ENCODE results near the gene MOGAT1. TPM values are rescaled to one million over a fixed set of nuclear protein-coding genes. Genes with fewer than 3 reads are reported as not detected.
"Not testable (repeated sequence)": the region's sequence is repeated elsewhere in the genome, so short reads cannot be mapped to it uniquely, and the experiment has no call there.

Gene MOGAT1
- total RNA-seq, 1 experiment from 2014 or later = 0.24 TPM

DNA sequence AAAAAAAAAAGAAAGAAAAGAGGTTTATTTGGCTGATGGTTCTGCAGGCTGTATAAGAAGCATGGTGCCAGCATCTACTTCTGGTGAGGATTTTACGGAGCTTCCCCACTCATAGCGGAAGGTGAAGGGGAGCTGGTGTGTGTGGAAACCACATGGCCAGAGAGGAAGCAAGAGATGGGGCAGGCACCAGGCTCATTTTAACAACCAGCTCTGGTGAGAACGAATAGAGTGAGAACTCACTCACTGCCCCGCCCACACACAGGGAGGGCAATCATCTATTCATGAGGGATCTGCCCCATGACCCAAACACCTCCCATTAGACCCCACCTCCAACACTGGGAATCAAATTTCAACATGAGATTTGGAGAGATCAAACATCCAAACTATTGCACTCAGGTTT is 68.5 kb downstream of the MOGAT1 start:
- no peak for DNase-seq (ENCODE audit: low read depth)

DNA sequence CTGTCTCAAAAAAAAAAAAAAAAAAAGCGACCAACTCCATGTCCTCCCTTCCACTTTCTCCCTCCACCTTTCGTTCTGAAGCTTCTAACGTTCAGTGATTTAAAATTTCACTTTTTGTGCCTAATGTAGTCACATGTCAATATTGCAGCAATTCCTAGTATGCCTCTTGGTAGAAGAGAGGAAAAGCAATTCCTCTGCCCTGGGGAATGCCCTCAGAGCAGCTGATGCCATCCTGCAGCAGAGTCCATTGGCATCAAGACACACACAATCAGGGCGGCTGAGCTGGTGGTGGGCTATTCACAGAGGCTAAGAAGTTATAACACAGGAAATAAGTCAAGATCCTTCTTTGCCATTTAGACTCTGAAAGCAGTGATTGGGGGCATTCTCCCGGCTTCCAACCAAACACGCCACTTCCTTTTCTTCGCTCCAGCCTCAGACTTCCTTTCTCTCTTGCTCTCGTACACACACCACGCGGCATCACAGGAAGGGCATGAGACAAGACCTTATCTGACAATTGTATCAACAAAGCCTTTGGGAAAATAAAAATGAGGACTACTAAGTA is 71.9 kb downstream of the MOGAT1 start:
- DNase-seq (ENCODE audit: low read depth) = peak; percentile 56

DNA sequence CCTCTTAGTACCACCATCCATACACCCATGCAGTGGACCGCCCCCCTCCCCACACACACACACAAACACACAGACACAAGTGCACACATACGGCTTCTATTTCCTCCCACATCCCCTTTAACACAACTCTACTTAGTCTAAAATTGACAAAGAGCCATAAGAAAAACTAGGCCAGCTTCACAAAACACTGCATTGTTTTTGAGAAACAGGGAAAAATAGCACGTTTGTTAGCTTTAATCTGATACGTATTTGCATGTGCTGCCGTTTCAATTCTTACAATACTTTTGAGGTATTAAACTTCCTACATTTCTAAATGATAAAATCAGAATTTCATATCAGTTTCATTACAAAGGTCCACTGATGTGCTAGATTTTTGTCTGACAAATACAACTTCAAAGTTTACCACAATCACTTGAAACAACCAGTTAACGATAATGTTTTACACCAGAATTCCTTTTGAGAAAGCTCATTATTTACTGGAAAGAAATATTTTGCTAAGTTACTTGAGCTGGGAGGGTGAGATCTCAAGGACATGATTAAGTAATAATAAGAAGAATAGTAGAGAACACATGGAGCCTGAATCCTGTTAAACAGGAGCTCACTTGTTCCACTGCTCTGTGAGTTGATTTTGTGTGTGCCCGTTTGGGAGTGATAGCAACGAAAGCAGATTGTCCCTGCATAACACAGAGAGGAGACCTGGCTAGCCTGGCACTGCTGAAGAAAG is 74.5 kb downstream of the MOGAT1 start:
- DNase-seq (ENCODE audit: low read depth) = no peak

DNA sequence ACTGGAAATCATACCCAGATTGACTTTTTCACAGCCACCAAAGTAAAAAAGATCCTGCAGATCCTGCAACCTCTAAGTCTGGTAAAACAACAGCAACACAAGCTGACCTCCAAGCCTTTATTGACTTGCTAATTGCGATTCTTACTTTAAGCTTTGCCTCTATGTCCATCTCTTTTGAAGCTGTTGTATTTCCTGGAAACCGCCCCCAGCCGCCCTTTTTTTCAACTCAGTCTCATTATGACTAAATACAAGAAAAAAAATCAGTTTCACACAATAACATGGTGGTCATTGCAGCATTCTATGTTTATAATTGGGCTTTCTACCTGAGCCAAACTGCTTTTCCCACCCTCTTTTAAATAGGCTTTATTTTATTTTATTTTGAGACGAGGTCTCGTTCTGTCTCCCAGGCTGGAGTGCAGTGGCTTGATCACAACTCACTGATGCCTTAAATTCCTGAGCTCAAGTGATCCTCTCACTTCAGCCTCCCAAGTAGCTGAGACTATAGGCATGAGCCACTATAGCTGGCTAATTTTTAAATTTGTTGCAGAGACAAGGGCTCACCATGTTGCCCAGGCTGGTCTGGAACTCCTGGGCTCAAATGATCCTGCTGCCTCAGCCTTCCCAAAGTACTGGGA is 76.2 kb downstream of the MOGAT1 start:
- DNase-seq (ENCODE audit: low read depth) = no peak

DNA sequence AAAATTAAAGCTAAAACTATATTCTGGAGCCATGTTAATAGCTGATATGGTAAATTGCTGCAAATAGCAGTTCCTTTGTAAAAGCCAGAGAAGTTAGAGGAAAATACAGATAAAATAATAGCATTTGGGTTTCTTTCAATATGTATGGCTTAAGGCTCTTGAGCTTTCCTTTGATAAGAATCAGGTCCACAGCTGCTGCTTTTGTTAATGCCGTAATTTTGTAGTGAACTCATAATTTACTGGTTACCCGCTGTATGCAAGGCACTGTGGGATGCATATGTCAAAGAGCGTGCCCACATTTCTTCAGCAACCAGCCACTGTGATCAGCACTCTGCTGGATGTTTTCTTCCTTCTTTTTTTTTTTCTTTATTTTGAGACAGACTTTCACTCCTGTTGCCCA is 79.1 kb downstream of the MOGAT1 start:
- DNase-seq (ENCODE audit: low read depth) = no peak

DNA sequence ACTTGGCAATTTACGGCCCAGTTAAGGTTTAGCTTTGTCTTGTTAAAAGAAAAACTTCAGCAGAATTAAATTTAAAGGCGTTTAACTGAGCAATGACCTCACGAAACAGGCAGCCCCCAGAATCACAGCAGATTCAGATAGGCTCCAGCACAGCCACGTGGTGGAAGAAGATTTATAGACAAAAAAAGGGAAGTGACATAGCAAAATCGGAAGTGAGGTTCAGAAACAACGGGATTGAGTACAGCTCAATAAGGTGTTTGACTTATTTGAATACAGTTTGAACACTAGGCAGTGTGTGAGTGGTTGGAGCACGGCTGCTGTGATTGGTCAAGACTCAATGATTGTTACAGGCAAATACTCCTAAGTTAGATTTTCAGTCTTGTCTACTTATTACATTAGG is 79.8 kb downstream of the MOGAT1 start:
- DNase-seq (ENCODE audit: low read depth) = no peak

DNA sequence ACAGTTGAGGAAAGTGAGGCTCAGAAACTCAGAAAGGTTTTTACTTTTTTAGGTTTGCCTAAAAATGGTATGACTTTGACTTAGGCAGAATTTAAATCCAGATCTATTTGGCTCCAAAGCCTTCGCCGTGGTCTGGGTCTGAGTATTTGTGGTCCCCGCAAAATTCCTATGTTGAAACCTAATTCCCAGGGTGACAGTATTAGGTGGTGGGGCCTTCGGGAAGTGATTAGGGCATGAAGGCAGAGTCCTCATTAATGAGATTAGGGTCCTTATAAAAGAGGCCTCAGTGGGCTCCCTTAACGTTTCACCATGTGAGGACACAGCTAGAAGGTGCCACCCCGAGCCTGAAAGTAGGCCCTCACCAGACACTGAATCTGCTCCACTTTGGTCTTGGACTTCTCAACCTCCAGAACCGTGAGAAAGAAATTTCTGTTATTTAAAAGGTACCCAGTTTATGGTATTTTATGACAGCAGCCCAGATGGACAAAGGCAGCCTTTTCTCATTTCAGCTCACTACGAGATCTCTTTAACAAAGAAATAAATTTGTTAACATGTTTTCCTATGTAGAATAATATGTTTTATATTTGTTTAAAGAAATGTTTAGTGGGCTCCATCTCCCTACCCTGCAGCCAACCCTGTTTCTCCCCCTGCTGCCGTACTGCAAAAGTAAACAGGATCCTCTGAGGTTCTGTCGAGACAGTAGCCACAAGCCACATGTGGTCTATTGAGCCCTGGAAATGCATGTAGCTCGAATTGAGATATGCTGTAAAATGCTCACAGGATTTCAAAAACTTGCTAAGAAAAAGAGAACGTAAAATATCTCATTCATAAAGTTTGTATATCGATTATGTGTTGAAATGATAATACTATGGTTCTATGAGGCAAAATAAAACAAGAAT is 80.6 kb downstream of the MOGAT1 start:
- no peak for DNase-seq (ENCODE audit: low read depth)

DNA sequence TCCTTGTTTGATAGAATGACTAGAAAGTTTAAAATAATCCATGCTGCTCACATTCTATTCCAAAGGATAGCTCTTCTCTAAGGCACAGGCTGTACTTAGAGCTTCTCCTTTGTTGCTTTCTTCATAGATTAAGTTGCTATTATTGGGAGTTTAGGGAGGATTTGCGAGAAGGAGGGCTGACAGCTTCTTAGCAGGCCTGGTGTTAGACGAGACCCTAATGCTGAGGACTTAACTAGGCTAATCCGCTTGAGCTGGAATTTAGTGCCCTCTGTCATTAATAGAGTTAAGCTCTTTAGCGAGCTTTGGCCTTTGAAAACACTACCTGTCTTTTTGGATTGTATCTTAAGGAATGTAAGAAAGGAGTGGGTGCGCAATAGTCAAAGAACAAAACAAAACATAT is 81.3 kb downstream of the MOGAT1 start:
- DNase-seq (ENCODE audit: low read depth) = no peak

DNA sequence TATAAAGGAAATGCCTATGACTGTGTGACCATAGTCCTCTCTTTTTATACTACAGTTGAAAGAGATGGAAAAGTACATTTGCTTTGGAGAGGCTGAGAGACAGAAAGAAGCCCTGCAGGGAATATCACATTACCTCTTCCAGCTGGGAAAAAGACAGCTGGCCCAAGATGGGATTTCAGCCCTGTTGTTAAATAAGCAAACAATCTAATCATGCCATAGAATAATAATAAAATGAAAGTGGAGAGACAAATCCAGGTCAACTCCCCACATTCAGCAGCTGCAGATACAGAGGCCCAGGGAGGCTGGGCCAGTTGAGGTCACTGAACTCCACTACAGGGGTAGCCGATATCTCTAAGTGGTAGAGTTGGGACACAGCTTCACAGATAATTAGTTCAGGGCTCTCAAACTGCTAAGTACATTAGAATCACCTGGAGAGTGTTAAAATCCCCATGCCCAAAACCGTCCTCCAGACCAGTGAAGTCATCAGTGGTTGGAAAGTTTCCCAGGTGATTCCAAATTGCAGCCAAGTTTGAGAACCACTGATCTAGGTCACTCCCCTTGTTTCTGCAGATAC is 81.9 kb downstream of the MOGAT1 start:
- DNase-seq (ENCODE audit: low read depth) = peak; percentile 72

DNA sequence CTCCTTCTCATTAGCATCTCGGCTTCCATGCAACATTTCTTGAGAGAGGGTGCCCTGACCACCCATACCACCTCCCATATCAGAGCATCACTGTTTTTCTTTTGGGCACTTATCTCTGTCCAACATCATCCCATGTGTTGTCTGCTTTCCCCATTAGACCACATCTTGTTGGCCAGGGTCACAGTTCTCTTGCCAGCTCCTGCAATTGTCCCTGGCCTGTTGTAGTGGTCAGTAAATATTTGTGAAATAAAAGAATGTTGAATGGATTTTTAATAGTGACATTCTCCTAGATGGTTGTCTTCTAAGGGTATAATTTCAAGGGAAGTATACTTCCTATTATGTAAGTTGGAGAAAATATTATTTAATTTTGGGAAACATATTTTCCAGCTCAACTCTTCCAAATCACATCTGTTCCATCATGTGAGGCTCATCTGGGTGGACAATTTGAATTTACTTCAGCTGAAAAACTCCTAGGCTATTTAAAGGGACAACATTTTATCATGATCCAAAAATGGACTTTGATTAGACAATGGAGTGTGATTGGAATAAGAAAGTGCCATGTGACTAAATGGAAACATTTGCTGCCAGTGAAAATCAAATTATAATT is 83.0 kb downstream of the MOGAT1 start:
- DNase-seq (ENCODE audit: low read depth) = no peak

DNA sequence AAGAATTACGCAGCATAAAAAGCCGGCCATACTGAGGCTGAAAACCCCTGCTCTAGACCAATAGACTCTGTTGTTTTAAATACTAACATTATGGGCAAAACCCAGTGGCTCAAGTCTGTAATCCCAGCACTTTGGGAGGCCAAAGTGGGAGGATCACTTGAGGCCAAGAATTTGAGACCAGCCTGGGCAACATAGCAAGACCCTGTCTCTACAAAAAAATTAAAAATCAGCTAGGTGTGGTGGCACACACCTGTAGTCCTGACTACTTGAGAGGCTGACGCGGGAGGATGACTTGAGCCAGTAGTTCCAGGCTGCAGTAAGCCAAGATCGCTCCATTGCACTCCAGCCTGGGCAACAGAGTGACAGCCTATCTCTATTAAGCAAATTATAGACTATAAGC is 84.1 kb downstream of the MOGAT1 start:
- DNase-seq (ENCODE audit: low read depth) = not testable (repeated sequence)

DNA sequence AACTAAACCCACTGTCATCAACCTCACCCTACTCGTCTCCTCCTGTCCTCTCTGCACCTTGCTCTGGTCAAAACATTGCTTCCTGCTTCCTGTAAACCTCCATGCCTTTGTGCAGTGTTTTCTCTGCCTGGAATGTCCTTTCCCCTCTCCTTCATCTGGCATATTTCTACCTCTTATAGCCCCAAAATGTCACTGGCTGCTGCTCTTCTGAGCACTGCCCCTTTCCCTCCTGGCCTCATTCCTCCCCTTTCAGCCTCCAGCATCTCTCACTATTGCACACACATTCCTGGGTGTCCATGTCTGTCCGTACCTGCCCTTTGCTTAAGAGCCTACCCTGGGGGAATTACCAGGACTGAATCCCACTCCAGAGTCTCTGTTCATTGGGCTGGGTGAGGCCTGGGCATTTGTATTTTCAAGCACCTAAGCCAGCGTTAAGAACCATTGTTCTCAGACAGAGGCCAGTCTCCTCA is 84.9 kb downstream of the MOGAT1 start:
- no peak for DNase-seq (ENCODE audit: low read depth)

DNA sequence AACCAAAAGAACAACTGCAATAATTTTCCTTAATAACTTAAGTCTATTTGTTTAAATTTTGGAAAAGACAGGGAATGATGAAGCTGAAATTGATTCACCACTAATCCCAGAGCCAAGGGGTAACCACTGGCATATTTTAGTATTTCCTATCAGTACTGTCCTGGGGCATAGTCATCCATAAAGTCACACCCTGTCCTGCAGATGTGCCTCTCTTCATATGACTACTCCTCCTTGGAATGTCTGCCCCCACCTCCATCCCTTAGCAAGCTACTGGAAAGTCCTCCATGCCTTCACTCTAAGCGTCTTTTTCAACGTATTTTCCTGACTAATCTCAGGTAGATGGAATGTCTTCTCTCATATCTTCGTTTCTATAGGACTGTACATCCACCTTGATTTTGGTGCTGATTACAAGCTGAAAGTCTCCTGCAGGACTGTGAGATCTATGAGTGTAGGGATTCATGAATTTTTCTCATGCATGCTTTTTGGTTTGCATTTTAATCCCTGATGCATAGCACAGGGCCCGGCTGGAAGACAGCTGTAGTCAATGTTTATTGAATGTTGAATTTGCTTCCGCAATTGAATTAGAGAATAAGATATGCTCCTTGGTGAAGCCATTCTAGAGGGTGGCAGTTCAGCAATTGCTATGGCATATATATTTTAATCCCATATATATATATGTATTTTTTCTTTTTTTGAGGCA is 85.6 kb downstream of the MOGAT1 start:
- DNase-seq (ENCODE audit: low read depth) = peak; percentile 86

Other genes with a start within 250 kb of the MOGAT1 start
- 0.10 TPM in 1 of 2 replicates, not detected in the other for gene SGPP2, start 247.1 kb upstream of the MOGAT1 start, total RNA-seq (2014; rRNA removed; shearing (Covaris generic))
- 48.3 and 59.4 TPM in 2 replicates for gene FARSB, start 15.6 kb upstream of the MOGAT1 start, total RNA-seq (2014; rRNA removed; shearing (Covaris generic))
- 168 and 183 TPM in 2 replicates for gene ACSL3, start 189.4 kb downstream of the MOGAT1 start, total RNA-seq (2014; rRNA removed; shearing (Covaris generic))